HEK293T (cell line): Measurements from ENCODE around the gene CDK5RAP2.

Source experiments
- CTCF ChIA-PET: fragments of 350-600 bp; formaldehyde crosslinking; extraction: SDS; loops from one replicate; lab custom pipeline; 2021; ENCODE audit warnings: antibody characterized with exemption, inconsistent platforms; lab: Yijun Ruan, JAX
- POLR2A ChIA-PET: fragments of 350-600 bp; formaldehyde crosslinking; extraction: SDS; loops from one replicate; lab custom pipeline; 2020; ENCODE audit warnings: antibody characterized with exemption, inconsistent platforms; lab: Yijun Ruan, JAX
- DNase-seq: peaks from one replicate; pipeline ENCODE4 v3.0.0; 2012; ENCODE audit warnings: mixed read lengths; ENCODE audit errors: extremely low spot score
- ARNT ChIP-seq: fragments of 450-650 bp; IDR thresholded peaks from 2 replicates; pipeline ENCODE4 v1.6.1; 2017; ENCODE audit warnings: mild to moderate bottlenecking
- BHLHE40 ChIP-seq: fragments of 450-650 bp; IDR thresholded peaks from 2 replicates; pipeline ENCODE4 v1.6.1; 2016; ENCODE audit warnings: mild to moderate bottlenecking, moderate library complexity, borderline replicate concordance
- CTBP1 ChIP-seq: fragments of 450-650 bp; IDR thresholded peaks from 2 replicates; pipeline ENCODE4 v1.6.1; 2016; ENCODE audit warnings: borderline replicate concordance
- ELF4 ChIP-seq: fragments of 450-650 bp; IDR thresholded peaks from 2 replicates; pipeline ENCODE4 v1.6.1; 2017; ENCODE audit warnings: antibody characterized with exemption
- FOXA1 ChIP-seq: fragments of 450-650 bp; IDR thresholded peaks from 2 replicates; pipeline ENCODE4 v1.6.1; 2016; ENCODE audit warnings: mild to moderate bottlenecking
- FOXK2 ChIP-seq: fragments of 450-650 bp; IDR thresholded peaks from 2 replicates; pipeline ENCODE4 v1.6.1; 2016; ENCODE audit warnings: mild to moderate bottlenecking
- FOXM1 ChIP-seq: fragments of 450-650 bp; IDR thresholded peaks from 2 replicates; pipeline ENCODE4 v1.6.1; 2017; ENCODE audit warnings: mild to moderate bottlenecking, borderline replicate concordance
- HDGF ChIP-seq: fragments of 450-650 bp; IDR thresholded peaks from 2 replicates; pipeline ENCODE4 v1.6.1; 2017; ENCODE audit warnings: antibody characterized with exemption, borderline replicate concordance
- L3MBTL2 ChIP-seq: fragments of 450-650 bp; conservative IDR thresholded peaks from 2 replicates; pipeline ENCODE4 v1.6.1; 2016; ENCODE audit warnings: mild to moderate bottlenecking
- LEF1 ChIP-seq: fragments of 450-650 bp; IDR thresholded peaks from 2 replicates; pipeline ENCODE4 v1.6.1; 2017; ENCODE audit warnings: mild to moderate bottlenecking, borderline replicate concordance
- NFRKB ChIP-seq: fragments of 450-650 bp; IDR thresholded peaks from 2 replicates; pipeline ENCODE4 v1.6.1; 2016; ENCODE audit warnings: mild to moderate bottlenecking, moderate library complexity
- SP1 ChIP-seq: fragments of 450-650 bp; IDR thresholded peaks from 2 replicates; pipeline ENCODE4 v1.6.1; 2017
- SUZ12 ChIP-seq: fragments of 450-650 bp; IDR thresholded peaks from 2 replicates; pipeline ENCODE4 v1.6.1; 2016; ENCODE audit warnings: mild to moderate bottlenecking
- TARDBP ChIP-seq: fragments of 450-650 bp; IDR thresholded peaks from 2 replicates; pipeline ENCODE4 v1.6.1; 2016
- ZNF384 ChIP-seq: fragments of 450-650 bp; IDR thresholded peaks from 2 replicates; pipeline ENCODE4 v1.6.1; 2016
- TF ChIP-seq, protein P1 (sequence below): fragments of 450-650 bp; IDR thresholded peaks from 2 replicates; pipeline ENCODE4 v1.6.1; 2016

The CDK5RAP2 gene

DNA sequence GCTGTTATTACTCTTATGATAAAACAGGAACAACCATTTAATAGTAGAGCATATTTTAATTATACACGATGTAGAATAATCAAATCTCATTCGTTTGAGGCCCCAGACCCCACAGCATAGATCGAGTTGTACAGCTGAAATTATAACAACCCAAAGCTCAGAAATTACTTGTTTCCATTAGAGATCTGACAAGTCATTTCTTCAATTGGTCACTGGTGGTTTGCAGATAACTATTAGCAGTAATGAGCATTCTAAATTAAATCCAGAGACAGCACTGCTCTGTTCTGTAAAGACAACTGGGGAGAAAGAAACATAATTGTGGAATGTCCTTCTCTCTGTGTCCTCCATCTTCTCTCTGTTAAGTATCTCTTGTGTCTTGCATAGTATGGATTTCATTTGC lies 12.9 kb downstream of the CDK5RAP2 start:
- TF ChIP-seq FOXM1: no peak
- TF ChIP-seq TARDBP: no peak
- TF ChIP-seq, protein P1, sequence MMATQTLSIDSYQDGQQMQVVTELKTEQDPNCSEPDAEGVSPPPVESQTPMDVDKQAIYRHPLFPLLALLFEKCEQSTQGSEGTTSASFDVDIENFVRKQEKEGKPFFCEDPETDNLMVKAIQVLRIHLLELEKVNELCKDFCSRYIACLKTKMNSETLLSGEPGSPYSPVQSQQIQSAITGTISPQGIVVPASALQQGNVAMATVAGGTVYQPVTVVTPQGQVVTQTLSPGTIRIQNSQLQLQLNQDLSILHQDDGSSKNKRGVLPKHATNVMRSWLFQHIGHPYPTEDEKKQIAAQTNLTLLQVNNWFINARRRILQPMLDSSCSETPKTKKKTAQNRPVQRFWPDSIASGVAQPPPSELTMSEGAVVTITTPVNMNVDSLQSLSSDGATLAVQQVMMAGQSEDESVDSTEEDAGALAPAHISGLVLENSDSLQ: no peak
- no peak for TF ChIP-seq L3MBTL2
- TF ChIP-seq NFRKB: no peak
- TF ChIP-seq SP1: no peak
- TF ChIP-seq ELF4: no peak
- no peak for TF ChIP-seq BHLHE40
- TF ChIP-seq LEF1: no peak
- no peak for TF ChIP-seq FOXA1
- no peak for TF ChIP-seq CTBP1
- no peak for TF ChIP-seq FOXK2
- TF ChIP-seq ARNT: no peak
- no peak for TF ChIP-seq SUZ12
- POLR2A ChIA-PET: no interaction called here
- CTCF ChIA-PET: interaction anchor here (0.6 kb wide), 1 partner anchor 121 kb away, joined by 3 read pairs; no protein-coding TSS in a partner anchor
- no peak for DNase-seq

DNA sequence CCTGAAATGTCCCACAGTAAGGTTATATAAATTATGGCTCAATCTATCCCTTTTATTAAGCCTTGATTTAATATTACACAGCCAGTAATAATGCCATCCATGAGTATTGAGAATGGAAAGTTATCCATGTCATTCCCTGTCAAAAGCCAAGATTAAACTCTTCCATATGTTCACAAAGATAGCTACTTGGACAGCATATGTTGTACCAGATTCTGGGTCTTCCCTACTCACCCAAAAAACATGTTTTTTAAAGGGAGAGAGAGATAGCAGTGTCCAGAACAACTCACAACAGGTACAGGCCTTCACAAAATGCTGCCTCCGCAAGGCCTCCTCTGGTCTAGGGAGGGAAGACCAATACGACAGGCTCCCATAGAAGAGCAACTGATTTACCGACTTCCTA lies 15.4 kb downstream of the CDK5RAP2 start:
- TF ChIP-seq L3MBTL2 (no peak), FOXA1 (no peak), ARNT (no peak), FOXM1 (no peak), SP1 (no peak), CTBP1 (no peak), HDGF (no peak), ZNF384 (no peak), NFRKB (no peak), FOXK2 (no peak), SUZ12 (no peak), TARDBP (no peak), ELF4 (no peak), BHLHE40 (no peak)
- TF ChIP-seq, protein P1: no peak
- CTCF ChIA-PET: no interaction called here
- no peak for DNase-seq
- POLR2A ChIA-PET: no interaction called here

DNA sequence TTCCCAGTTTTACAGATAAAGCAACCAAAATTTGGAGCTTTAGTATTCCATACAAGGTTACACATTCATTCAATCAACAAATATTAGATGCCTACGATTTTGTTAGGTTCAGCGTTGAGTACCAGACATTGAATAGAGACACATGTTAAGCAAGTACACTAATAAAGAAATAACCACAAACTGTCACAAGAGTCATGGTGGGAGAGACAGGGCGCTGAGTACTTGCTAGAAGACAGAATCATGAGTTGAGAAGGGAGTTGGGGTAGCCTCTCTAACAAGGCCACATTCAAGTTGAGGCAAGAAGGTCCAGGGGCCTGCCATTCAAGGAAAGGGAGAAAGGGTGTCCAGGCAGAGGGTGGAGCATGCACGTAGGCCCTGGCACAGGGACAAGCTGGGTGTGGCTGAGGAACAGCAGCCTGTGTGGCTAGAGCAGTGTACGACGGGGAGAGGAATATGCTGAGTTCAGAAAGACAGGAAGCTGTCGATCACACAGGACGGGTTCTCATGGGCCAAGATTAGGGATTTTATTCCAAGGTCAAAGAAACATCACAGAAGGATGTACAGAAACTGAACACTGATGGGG lies 17.0 kb downstream of the CDK5RAP2 start:
- no peak for DNase-seq
- TF ChIP-seq FOXM1 (no peak), BHLHE40 (no peak), FOXA1 (no peak), ZNF384 (no peak), SUZ12 (no peak), TARDBP (no peak), LEF1 (no peak), NFRKB (no peak), L3MBTL2 (no peak), FOXK2 (no peak), HDGF (no peak)
- TF ChIP-seq, protein P1: no peak
- ChIA-PET CTCF (no interaction called here), POLR2A (no interaction called here)

DNA sequence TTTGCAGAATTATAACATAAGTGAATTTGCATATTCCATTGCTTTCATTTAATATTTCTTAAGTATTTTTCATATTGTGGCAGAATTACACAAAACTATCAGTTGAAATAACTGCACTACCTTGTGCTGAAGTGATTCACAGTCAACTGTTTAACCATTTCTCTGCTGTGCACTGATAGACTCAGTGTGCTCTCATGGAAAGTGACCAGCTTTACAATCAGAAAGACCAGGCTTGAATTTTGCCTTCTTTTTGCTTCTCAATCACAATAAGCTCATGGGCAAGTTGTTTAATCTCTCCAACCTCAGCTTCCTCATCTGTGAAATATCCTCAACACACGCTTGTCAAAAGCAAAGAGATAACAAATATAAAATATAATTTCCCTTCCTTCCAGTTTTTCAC lies 18.3 kb downstream of the CDK5RAP2 start:
- TF ChIP-seq ZNF384: no peak
- no peak for TF ChIP-seq L3MBTL2
- no peak for TF ChIP-seq LEF1
- TF ChIP-seq SUZ12: no peak
- TF ChIP-seq FOXA1: no peak
- no peak for TF ChIP-seq ELF4
- TF ChIP-seq BHLHE40: no peak
- CTCF ChIA-PET: interaction anchor here (0.6 kb wide), 1 partner anchor 285 kb away, joined by 3 read pairs; no protein-coding TSS in a partner anchor
- POLR2A ChIA-PET: no interaction called here

DNA sequence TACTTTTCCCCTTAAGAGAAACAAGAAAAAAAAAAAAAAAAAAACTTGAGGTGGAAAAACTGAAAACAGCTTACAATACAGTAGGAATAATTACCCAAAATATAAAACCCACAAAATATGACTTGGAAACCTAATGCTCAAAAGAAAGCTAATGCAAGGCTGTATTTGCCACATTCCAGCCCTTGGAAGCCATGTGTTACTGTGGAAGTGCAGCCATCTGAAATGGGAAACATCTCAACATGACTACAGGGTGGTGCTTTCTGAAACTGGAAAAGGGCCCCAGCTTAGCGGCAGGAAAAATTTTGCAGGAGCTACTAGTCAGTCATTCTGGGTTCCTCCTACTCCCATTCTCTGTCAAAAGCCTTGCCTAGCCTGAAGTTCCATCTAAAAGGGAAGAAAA lies 20.4 kb downstream of the CDK5RAP2 start:
- ChIA-PET POLR2A (no interaction called here), CTCF (interaction anchor here (0.6 kb wide), 1 partner anchor 580 kb away, joined by 10 read pairs; no protein-coding TSS in a partner anchor)
- no peak for TF ChIP-seq BHLHE40
- TF ChIP-seq FOXA1: no peak
- no peak for TF ChIP-seq FOXM1
- TF ChIP-seq, protein P1: no peak
- TF ChIP-seq SP1: no peak
- no peak for TF ChIP-seq L3MBTL2
- no peak for TF ChIP-seq CTBP1
- TF ChIP-seq TARDBP: no peak
- TF ChIP-seq LEF1: no peak
- no peak for DNase-seq

More for the DNA sequence above, 18.3 kb downstream of the CDK5RAP2 start:
- no peak for DNase-seq

DNA sequence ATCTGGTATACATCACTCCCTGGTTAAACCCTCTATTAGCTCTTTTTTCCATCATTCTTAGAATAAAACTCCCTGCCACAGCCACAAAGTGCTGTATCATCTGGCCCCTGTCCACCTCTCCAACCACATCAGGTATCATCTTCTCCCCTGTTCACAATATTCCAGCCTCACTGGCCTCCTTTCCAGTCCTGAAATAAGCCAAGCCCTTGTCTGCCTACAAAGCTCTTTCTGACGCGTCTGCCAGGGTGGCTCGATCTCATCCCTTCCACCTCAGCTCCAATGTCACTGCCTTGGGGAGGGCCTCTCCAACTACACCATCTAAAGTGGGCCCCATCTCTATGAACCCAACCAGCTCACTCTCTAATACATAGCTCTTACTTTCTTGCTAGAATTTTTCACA lies 21.5 kb downstream of the CDK5RAP2 start:
- ChIA-PET CTCF (no interaction called here), POLR2A (no interaction called here)
- no peak for DNase-seq
- TF ChIP-seq ARNT (no peak), L3MBTL2 (no peak), LEF1 (no peak), FOXM1 (no peak), FOXA1 (no peak), ELF4 (no peak), FOXK2 (no peak), CTBP1 (no peak), BHLHE40 (no peak), SP1 (no peak), NFRKB (no peak), TARDBP (no peak)
- TF ChIP-seq, protein P1: no peak
